DOHH2 (cell line): ENCODE results near the gene DIS3L2.

ENCODE experiments used
- H3F3A ChIP-seq: fragments of 200-600 bp; sonication (generic), shearing (Covaris generic); 2 replicates; pipeline ENCODE4 v1.6.0; 2016; ENCODE audit warnings: antibody characterized with exemption, mild to moderate bottlenecking; ENCODE audit not compliant: control insufficient read depth, insufficient read depth
- H3K27ac ChIP-seq: fragments of 200-600 bp; sonication (generic); 2 replicates; pipeline ENCODE4 v1.5.1; 2014; ENCODE audit warnings: low read depth, mild to moderate bottlenecking, low read length, moderate library complexity
- H3K27me3 ChIP-seq: fragments of 200-600 bp; sonication (generic); 2 replicates; pipeline ENCODE4 v1.6.1; 2014; ENCODE audit warnings: mild to moderate bottlenecking, low read length, mixed read lengths; ENCODE audit not compliant: control insufficient read depth
- H3K36me3 ChIP-seq: fragments of 200-600 bp; sonication (generic); 2 replicates; pipeline ENCODE4 v1.6.1; 2014; ENCODE audit warnings: mild to moderate bottlenecking, low read length, moderate library complexity, mixed read lengths; ENCODE audit not compliant: control insufficient read depth
- H3K4me1 ChIP-seq: fragments of 200-600 bp; sonication (generic); 2 replicates; pipeline ENCODE4 v1.6.1; 2014; ENCODE audit warnings: mild to moderate bottlenecking, low read length, mixed read lengths; ENCODE audit not compliant: control insufficient read depth
- H3K4me2 ChIP-seq: fragments of 200-600 bp; sonication (generic); 2 replicates; pipeline ENCODE4 v1.6.0; 2014; ENCODE audit warnings: mild to moderate bottlenecking, low read length, moderate library complexity
- H3K4me3 ChIP-seq: fragments of 200-600 bp; sonication (generic); 2 replicates; pipeline ENCODE4 v1.5.1; 2014; ENCODE audit warnings: mild to moderate bottlenecking, low read length, mixed read lengths
- H3K79me2 ChIP-seq: fragments of 200-600 bp; sonication (generic); 2 replicates; pipeline ENCODE4 v1.6.1; 2014; ENCODE audit warnings: mild to moderate bottlenecking, low read length, mixed read lengths; ENCODE audit not compliant: control insufficient read depth
- H3K9me2 ChIP-seq: fragments of 200-600 bp; sonication (generic); replicated peaks from 2 replicates; pipeline ENCODE4 v1.6.1; 2014; ENCODE audit warnings: mild to moderate bottlenecking, low read length, mixed read lengths; ENCODE audit not compliant: control insufficient read depth
- H3K9me3 ChIP-seq: fragments of 200-600 bp; sonication (generic); 2 replicates; pipeline ENCODE4 v1.6.1; 2014; ENCODE audit warnings: antibody characterized with exemption, low read length, mixed read lengths; ENCODE audit not compliant: control insufficient read depth, insufficient read depth
- H4K20me1 ChIP-seq: fragments of 200-600 bp; sonication (generic); 2 replicates; pipeline ENCODE4 v1.6.0; 2014; ENCODE audit warnings: low read depth, mild to moderate bottlenecking, antibody characterized with exemption, low read length, moderate library complexity; ENCODE audit not compliant: control insufficient read depth, insufficient read depth
- EZH2phosphoT487 ChIP-seq: fragments of 200-600 bp; sonication (generic); IDR thresholded peaks from 2 replicates; pipeline ENCODE4 v1.6.1; 2017; ENCODE audit warnings: borderline replicate concordance, mild to moderate bottlenecking, antibody characterized with exemption, low read length, moderate library complexity, mixed read lengths
- TF ChIP-seq, protein P1 (sequence below): fragments of 200-600 bp; sonication (generic); IDR thresholded peaks from one replicate; pipeline ENCODE4 v1.5.1; 2014; ENCODE audit warnings: antibody characterized with exemption, mild to moderate bottlenecking, low read depth, low read length; ENCODE audit not compliant: poor library complexity, severe bottlenecking

DIS3L2 gene

DNA sequence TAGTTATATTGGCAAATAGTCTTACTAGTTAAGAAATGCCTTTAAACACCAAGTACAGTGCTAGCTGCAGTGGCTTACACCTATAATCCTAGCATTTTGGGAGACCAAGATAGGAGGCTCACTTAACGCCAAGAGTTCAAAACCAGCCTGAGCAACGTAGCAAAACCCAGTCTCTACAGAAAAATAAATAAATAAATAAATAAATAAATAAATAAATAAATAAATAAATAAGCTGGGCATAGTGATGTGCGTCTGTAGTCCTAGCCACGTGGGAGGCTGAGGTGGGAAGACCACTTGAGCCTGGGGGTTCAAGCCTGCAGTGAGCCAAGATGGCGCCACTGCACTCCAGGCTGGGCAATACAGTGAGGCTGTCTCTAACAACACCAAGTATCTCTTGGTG is 258.4 kb downstream of the DIS3L2 start:
- no peaks in the 10 kb centered on the region for H3K27me3 ChIP-seq
- H3K4me3 ChIP-seq, result peak overlapping the region; percentile 53
- no peaks in the 10 kb centered on the region for H3K36me3 ChIP-seq
- no peaks in the 10 kb centered on the region for H3K9me2 ChIP-seq
- H3K4me2 ChIP-seq, result peak overlapping the region; percentile 74
- H3K4me1 ChIP-seq, result peaks cover 15% of the 10 kb centered on the region
- no peaks in the 10 kb centered on the region for H3F3A ChIP-seq
- peak overlapping the region; percentile 27 for H3K27ac ChIP-seq
- no peaks in the 10 kb centered on the region for H4K20me1 ChIP-seq
- no peaks in the 10 kb centered on the region for H3K9me3 ChIP-seq
- TF ChIP-seq, protein P1, sequence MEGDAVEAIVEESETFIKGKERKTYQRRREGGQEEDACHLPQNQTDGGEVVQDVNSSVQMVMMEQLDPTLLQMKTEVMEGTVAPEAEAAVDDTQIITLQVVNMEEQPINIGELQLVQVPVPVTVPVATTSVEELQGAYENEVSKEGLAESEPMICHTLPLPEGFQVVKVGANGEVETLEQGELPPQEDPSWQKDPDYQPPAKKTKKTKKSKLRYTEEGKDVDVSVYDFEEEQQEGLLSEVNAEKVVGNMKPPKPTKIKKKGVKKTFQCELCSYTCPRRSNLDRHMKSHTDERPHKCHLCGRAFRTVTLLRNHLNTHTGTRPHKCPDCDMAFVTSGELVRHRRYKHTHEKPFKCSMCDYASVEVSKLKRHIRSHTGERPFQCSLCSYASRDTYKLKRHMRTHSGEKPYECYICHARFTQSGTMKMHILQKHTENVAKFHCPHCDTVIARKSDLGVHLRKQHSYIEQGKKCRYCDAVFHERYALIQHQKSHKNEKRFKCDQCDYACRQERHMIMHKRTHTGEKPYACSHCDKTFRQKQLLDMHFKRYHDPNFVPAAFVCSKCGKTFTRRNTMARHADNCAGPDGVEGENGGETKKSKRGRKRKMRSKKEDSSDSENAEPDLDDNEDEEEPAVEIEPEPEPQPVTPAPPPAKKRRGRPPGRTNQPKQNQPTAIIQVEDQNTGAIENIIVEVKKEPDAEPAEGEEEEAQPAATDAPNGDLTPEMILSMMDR, result no peak
- no peak for TF ChIP-seq EZH2phosphoT487
- H3K79me2 ChIP-seq, result no peaks in the 10 kb centered on the region

DNA sequence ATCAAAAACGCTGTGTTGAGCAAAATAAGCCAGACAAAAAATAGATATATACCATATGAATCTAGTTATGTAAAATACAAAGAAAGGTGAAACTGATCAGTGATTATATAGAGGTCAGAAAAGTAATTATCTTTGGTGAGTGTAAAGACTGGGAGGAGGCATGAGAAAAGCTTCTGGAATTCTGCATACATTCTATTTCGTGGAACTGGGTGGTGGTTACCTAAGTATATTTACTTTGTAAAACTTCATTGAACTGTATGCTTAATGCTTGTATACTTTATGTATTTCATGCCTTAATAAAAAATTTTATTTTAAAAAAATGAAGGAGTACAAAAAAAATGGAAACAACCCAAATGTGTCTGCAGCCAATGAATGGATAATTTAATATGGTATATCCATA is 263.9 kb downstream of the DIS3L2 start:
- no peaks in the 10 kb centered on the region for H3K9me2 ChIP-seq
- H4K20me1 ChIP-seq, result no peaks in the 10 kb centered on the region
- H3K4me3 ChIP-seq, result no peak overlapping the region
- H3K9me3 ChIP-seq, result no peaks in the 10 kb centered on the region
- H3K4me2 ChIP-seq, result no peak overlapping the region
- H3K4me1 ChIP-seq, result no peaks in the 10 kb centered on the region
- H3K27me3 ChIP-seq, result no peaks in the 10 kb centered on the region
- H3F3A ChIP-seq, result no peaks in the 10 kb centered on the region
- H3K79me2 ChIP-seq, result no peaks in the 10 kb centered on the region
- TF ChIP-seq, protein P1, result no peak
- no peak for TF ChIP-seq EZH2phosphoT487
- no peaks in the 10 kb centered on the region for H3K36me3 ChIP-seq
- H3K27ac ChIP-seq, result no peak overlapping the region

DNA sequence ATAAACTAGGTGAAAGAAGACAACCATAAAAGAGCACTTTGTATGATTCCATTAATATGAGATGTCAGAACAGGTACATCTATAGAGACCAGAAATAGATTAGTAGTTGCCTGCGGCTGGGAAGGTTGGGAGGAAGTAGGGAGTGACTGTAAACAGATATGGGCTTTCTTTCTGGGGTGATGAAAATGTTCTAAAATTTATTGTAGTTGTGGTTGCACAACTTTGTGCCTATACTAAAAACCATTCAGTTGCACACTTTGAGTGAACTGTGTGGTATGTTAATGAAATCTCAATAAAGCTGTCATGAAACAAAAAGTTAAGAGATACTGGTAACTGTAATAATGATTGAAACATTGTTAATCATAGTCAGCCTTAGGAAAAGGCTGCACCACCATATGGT is 264.4 kb downstream of the DIS3L2 start:
- Histone ChIP-seq H3K4me2 (no peak overlapping the region), H3K9me3 (no peaks in the 10 kb centered on the region), H4K20me1 (no peaks in the 10 kb centered on the region), H3K79me2 (no peaks in the 10 kb centered on the region), H3K27ac (no peak overlapping the region), H3K4me1 (no peaks in the 10 kb centered on the region), H3K9me2 (no peaks in the 10 kb centered on the region), H3K4me3 (no peak overlapping the region), H3K27me3 (no peaks in the 10 kb centered on the region), H3F3A (no peaks in the 10 kb centered on the region), H3K36me3 (no peaks in the 10 kb centered on the region)
- TF ChIP-seq, protein P1, result no peak
- TF ChIP-seq EZH2phosphoT487, result no peak

DNA sequence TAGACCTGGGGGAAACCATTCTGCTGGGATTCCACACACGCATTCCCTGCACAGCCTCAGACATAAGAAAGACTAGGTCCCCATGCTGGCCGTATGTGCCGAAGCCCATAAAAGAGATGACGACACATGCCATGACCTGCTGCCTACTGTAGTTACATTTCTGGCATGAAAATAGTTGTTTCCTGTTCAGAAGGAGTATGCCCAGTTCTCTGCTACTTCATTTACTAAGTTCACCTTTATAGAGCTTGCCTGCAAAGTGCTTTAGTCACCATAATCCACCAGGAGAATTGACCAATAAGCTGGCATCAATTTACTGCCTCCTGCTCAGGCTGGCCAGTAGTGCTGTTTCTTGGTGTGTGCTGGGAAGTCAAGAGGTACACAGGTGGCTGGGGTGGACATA is 266.8 kb downstream of the DIS3L2 start:
- H3K27me3 ChIP-seq, result no peaks in the 10 kb centered on the region
- H3K4me3 ChIP-seq, result no peak overlapping the region
- H3K9me2 ChIP-seq, result no peaks in the 10 kb centered on the region
- TF ChIP-seq, protein P1, result no peak
- TF ChIP-seq EZH2phosphoT487, result no peak
- no peak overlapping the region for H3K27ac ChIP-seq
- no peaks in the 10 kb centered on the region for H3K9me3 ChIP-seq
- no peak overlapping the region for H3K4me2 ChIP-seq
- no peaks in the 10 kb centered on the region for H3K79me2 ChIP-seq
- H3F3A ChIP-seq, result no peaks in the 10 kb centered on the region
- no peaks in the 10 kb centered on the region for H3K4me1 ChIP-seq
- no peaks in the 10 kb centered on the region for H4K20me1 ChIP-seq
- H3K36me3 ChIP-seq, result no peaks in the 10 kb centered on the region
